CD8-positive, alpha-beta memory T cell (primary cell): ENCODE results near the gene AMMECR1. TPM values are rescaled to one million over a fixed set of nuclear protein-coding genes. Genes with fewer than 3 reads are reported as not detected.
"Not testable (repeated sequence)": the region's sequence is repeated elsewhere in the genome, so short reads cannot be mapped to it uniquely, and the experiment has no call there.

Experiments
- CTCF ChIA-PET: fragments of 350-600 bp; sonication (Branson Sonifier 250); formaldehyde crosslinking; loops from one replicate; lab custom pipeline; 2021; ENCODE audit warnings: antibody characterized with exemption; lab: Charles Lee
- POLR2A ChIA-PET: fragments of 350-600 bp; sonication (Branson Sonifier 250); formaldehyde crosslinking; loops from one replicate; lab custom pipeline; 2021; ENCODE audit warnings: antibody characterized with exemption; lab: Charles Lee
- DNase-seq, 5 donors: peaks; one replicate each; pipeline versions ENCODE4 v3.0.0 to v3.0.0-alpha.2; 2020 to 2022; ENCODE audit warnings: mixed read lengths in 1 of 5
- H3K27ac ChIP-seq: one replicate; pipeline ENCODE4 v1.7.0; 2013; ENCODE audit warnings: low read depth, mild to moderate bottlenecking, low read length, moderate library complexity
- H3K27me3 ChIP-seq: 2 replicates; pipeline ENCODE4 v1.7.0; 2013; ENCODE audit warnings: low read length, mild to moderate bottlenecking; ENCODE audit not compliant: insufficient read depth, poor library complexity, severe bottlenecking
- H3K36me3 ChIP-seq: 2 replicates; pipeline ENCODE4 v1.7.0; 2013; ENCODE audit warnings: mild to moderate bottlenecking, low read length, moderate library complexity; ENCODE audit not compliant: insufficient read depth
- H3K4me1 ChIP-seq: 2 replicates; pipeline ENCODE4 v1.7.0; 2013; ENCODE audit warnings: mild to moderate bottlenecking, low read length, moderate library complexity; ENCODE audit not compliant: insufficient read depth
- H3K4me3 ChIP-seq: 2 replicates; pipeline ENCODE4 v1.7.0; 2013; ENCODE audit warnings: mild to moderate bottlenecking, low read length
- H3K9me3 ChIP-seq: 2 replicates; pipeline ENCODE4 v1.7.0; 2013; ENCODE audit warnings: mild to moderate bottlenecking, low read length
- H3K27ac Mint-ChIP-seq, 8 donors: one replicate each; pipeline ENCODE4 v1.8.0; 2020 to 2021; ENCODE audit warnings: mixed read lengths in 8 of 8, mild to moderate bottlenecking in 6 of 8, inconsistent platforms in 3 of 8, moderate library complexity in 3 of 8
- H3K27me3 Mint-ChIP-seq, 2 donors: one replicate each; pipeline ENCODE4 v1.8.0; 2020 to 2021; ENCODE audit warnings: mixed read lengths in 2 of 2, mild to moderate bottlenecking in 1 of 2, moderate library complexity in 1 of 2
- H3K36me3 Mint-ChIP-seq, 3 donors: one replicate each; pipeline ENCODE4 v1.8.0; 2020 to 2021; ENCODE audit warnings: mixed read lengths in 3 of 3, inconsistent platforms in 1 of 3, mild to moderate bottlenecking in 1 of 3
- H3K4me1 Mint-ChIP-seq, 3 donors: one replicate each; pipeline ENCODE4 v1.8.0; 2020 to 2021; ENCODE audit warnings: mixed read lengths in 3 of 3, inconsistent platforms in 1 of 3, mild to moderate bottlenecking in 1 of 3
- H3K4me3 Mint-ChIP-seq, 7 donors: one replicate each; pipeline ENCODE4 v1.8.0; 2020 to 2021; ENCODE audit warnings: mixed read lengths in 7 of 7, mild to moderate bottlenecking in 6 of 7, moderate library complexity in 4 of 7, inconsistent platforms in 2 of 7
- H3K9me3 Mint-ChIP-seq, 5 donors: one replicate each; pipeline ENCODE4 v1.8.0; 2020 to 2022; ENCODE audit warnings: mixed read lengths in 5 of 5, mild to moderate bottlenecking in 3 of 5, moderate library complexity in 2 of 5, inconsistent platforms in 1 of 5
- polyA plus RNA-seq: library from polyadenylated mRNA; unstranded; fragments of 300-500 nt; fragmentation: Illumina TruSeq; gene quantifications from one replicate; pipeline ENCODE4 v1.2.3, GENCODE V29; 2021
- total RNA-seq, 2 experiments: library from RNA; stranded (reverse); gene quantifications; one replicate each; pipeline ENCODE4 v1.2.3, GENCODE V29; 2021

AMMECR1 gene
- total and polyA plus RNA-seq, 3 experiments from 2014 or later = 8.0 to 16.6 (median 16.3) TPM

GRCh38 chrX:110231485-110231884 is 86.4 kb downstream of the AMMECR1 start:
- H3K4me3 Mint-ChIP-seq, CTCF ChIA-PET, H3K27me3 Mint-ChIP-seq, H3K4me1 ChIP-seq, H3K27me3 ChIP-seq, POLR2A ChIA-PET, H3K36me3 ChIP-seq, DNase-seq, H3K4me3 ChIP-seq, H3K27ac ChIP-seq, H3K9me3 ChIP-seq: not testable (repeated sequence)
- H3K36me3 Mint-ChIP-seq = peaks cover 2 to 17% (median 9%) of the 10 kb centered on the region in 3 donors
- H3K9me3 Mint-ChIP-seq = peaks cover 0 to 31% (median 15%) of the 10 kb centered on the region in 5 donors
- H3K27ac Mint-ChIP-seq = peak overlapping the region in 2 of 8 donors; percentile 26 to 70
- H3K4me1 Mint-ChIP-seq = peaks cover 43 to 70% (median 47%) of the 10 kb centered on the region in 3 donors

DNA sequence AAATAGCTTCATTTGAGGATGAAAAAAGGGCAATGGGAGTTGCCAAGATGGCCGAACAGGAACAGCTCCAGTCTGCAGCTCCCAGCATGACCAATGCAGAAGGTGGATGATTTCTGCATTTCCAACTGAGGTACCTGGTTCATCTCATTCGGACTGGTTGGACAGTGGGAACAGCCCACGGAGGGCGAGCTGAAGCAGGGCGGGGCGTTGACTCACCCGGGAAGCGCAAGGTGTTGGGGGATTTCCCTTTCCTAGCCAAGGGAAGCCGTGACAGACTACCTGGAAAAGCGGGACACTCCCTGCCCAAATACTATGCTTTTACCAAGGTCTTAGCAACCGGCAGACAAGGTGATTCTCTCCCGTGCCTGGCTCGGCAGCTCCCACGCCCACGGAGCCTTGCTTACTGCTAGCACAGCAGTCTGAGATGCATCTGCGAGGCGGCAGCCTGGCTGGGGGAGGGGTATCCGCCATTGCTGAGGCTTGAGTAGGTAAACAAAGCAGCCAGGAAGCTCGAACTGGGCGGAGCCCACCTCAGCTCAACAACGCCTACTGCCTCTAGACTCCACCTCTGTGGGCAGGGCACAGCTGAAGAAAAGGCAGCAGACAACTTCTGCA is 88.3 kb downstream of the AMMECR1 start:
- H3K27me3 Mint-ChIP-seq, H3K36me3 ChIP-seq, H3K4me1 ChIP-seq, H3K27me3 ChIP-seq, H3K9me3 ChIP-seq: not testable (repeated sequence)
- H3K27ac Mint-ChIP-seq = peak overlapping the region; percentile 73 to 94 (median 88)
- ChIA-PET POLR2A (interaction anchor here (0.6 to 1.3 kb wide), 4 partner anchors 9 to 88 kb away, joined by 3 to 5 read pairs (median 4); partner anchors contain the start of gene AMMECR1), CTCF (interaction anchor here (1.3 to 1.5 kb wide), 2 partner anchors 9 to 37 kb away, joined by 3 to 5 read pairs; no protein-coding TSS in a partner anchor)
- peak overlapping the region; percentile 78 to 90 (median 85) for H3K4me3 Mint-ChIP-seq
- H3K36me3 Mint-ChIP-seq = peaks cover 2 to 17% (median 7%) of the 10 kb centered on the region in 3 donors
- H3K4me1 Mint-ChIP-seq = peaks cover 34 to 63% (median 42%) of the 10 kb centered on the region in 3 donors
- peak; percentile 38 to 85 (median 63) for DNase-seq
- peak overlapping the region; percentile 59 for H3K27ac ChIP-seq
- peak overlapping the region; percentile 51 for H3K4me3 ChIP-seq
- H3K9me3 Mint-ChIP-seq = peaks cover 0 to 27% (median 15%) of the 10 kb centered on the region in 5 donors

DNA sequence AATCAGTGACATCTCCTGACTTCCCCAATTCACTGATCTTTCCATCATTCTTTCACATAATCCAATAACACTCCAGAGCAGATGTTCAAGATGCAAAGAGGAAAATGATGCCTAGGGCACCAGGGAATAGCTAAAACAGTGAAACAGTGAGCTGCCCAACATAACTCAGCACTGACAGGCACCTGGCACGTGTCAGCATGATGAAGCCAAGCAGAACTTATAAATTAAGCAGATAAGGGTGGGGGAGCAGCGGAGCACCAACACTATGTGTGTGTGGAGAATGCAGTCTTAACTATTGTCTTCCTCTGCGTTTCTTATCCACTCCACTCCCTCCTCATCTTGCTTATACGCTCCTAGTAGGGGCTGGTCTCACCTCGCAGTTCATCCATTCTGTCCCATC is 89.4 kb downstream of the AMMECR1 start:
- Histone ChIP-seq H3K36me3 (no peaks in the 10 kb centered on the region), H3K27ac (peak overlapping the region; percentile 1), H3K4me1 (peaks cover 8% of the 10 kb centered on the region), H3K27me3 (no peaks in the 10 kb centered on the region), H3K9me3 (no peaks in the 10 kb centered on the region), H3K4me3 (no peak overlapping the region)
- Mint-ChIP-seq H3K36me3 (peaks cover 0 to 17% (median 7%) of the 10 kb centered on the region in 3 donors), H3K27me3 (no peaks in the 10 kb centered on the region), H3K4me3 (peak overlapping the region in 2 of 7 donors; percentile 15 to 40), H3K27ac (peak overlapping the region in 2 of 8 donors; percentile 10 to 89), H3K9me3 (peaks cover 0 to 23% (median 9%) of the 10 kb centered on the region in 5 donors), H3K4me1 (peaks cover 34 to 74% (median 47%) of the 10 kb centered on the region in 3 donors)
- no peak for DNase-seq
- POLR2A ChIA-PET = no interaction called here
- CTCF ChIA-PET = no interaction called here

DNA sequence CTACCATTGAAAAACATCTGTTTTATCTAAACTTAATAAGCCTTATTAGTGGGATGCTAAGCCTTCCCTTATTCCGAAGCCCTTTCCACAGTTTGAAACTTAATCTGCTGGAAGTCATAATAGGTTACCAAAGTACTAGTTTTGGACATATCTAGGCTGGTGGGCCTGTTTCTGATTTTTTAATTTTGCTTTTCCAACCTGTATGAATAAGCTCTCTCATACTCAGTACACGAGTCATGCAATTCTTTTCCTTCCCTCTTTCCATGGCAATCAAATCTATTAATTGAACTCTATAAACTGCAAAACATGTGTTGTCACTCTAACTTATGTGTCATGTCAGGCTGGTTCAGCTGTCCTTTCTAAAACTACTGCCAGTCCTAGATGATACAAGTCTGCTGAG is 91.0 kb downstream of the AMMECR1 start:
- Mint-ChIP-seq H3K27me3 (no peaks in the 10 kb centered on the region), H3K27ac (peak overlapping the region in 2 of 8 donors; percentile 1 to 15), H3K36me3 (peaks cover 0 to 7% (median 1%) of the 10 kb centered on the region in 3 donors), H3K4me3 (no peak overlapping the region), H3K4me1 (peaks cover 32 to 74% (median 47%) of the 10 kb centered on the region in 3 donors), H3K9me3 (peaks cover 0 to 17% (median 3%) of the 10 kb centered on the region in 5 donors)
- Histone ChIP-seq H3K4me1 (peaks cover 8% of the 10 kb centered on the region), H3K9me3 (no peaks in the 10 kb centered on the region), H3K27me3 (no peaks in the 10 kb centered on the region), H3K36me3 (no peaks in the 10 kb centered on the region), H3K27ac (no peak overlapping the region), H3K4me3 (no peak overlapping the region)
- DNase-seq = no peak
- ChIA-PET POLR2A (no interaction called here), CTCF (no interaction called here)

- no peaks in the 10 kb centered on the region for H3K36me3 Mint-ChIP-seq
- DNase-seq = no peak
- ChIA-PET CTCF (no interaction called here), POLR2A (no interaction called here)
- Histone ChIP-seq H3K9me3 (no peaks in the 10 kb centered on the region), H3K27ac (no peak overlapping the region), H3K4me1 (peaks cover 8% of the 10 kb centered on the region), H3K27me3 (no peaks in the 10 kb centered on the region), H3K4me3 (no peak overlapping the region), H3K36me3 (no peaks in the 10 kb centered on the region)
- H3K9me3 Mint-ChIP-seq = peaks cover 0 to 2% (median 0%) of the 10 kb centered on the region in 5 donors
- no peaks in the 10 kb centered on the region for H3K27me3 Mint-ChIP-seq
- H3K4me3 Mint-ChIP-seq = no peak overlapping the region
- peak overlapping the region in 2 of 8 donors; percentile 26 to 28 for H3K27ac Mint-ChIP-seq
- peaks cover 20 to 70% (median 35%) of the 10 kb centered on the region in 3 donors for H3K4me1 Mint-ChIP-seq
These were observed 92.8 kb downstream of the AMMECR1 start for GRCh38 chrX:110224926-110225617.

DNA sequence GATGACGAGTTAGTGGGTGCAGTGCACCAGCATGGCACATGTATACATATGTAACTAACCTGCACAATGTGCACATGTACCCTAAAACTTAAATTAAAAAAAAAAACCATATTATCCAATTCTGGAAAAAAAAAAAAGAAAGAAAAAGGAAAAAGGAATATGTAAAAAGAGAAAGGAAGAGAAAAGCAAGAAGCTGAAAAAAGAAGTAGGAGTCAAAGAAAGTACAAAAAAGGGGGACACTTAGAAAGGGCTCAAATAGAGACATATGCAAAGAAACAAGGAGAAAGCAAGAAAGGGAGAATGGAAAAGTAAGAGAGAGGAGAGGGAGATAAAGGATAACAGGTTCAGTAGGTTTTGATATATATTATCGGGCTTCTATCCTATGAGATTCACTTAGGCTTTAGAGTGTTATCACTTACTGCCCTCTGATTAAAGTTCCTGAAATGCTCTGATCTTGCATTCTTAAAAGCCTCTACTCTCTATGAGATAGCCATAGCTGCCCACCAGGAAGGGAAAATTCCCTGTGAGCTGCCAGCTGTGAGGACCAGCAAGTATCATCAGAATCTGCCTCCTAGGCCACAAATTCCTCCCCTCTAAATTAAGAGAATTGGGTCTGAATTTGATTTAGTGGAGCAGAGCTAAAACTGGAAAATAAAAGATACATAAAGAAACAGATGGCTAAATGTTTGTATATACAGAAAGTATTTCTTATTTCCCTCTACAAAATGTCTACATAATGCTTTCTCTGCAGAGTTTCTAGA is 95.2 kb downstream of the AMMECR1 start:
- no peak overlapping the region for H3K4me3 Mint-ChIP-seq
- Histone ChIP-seq H3K4me1 (peaks cover 3% of the 10 kb centered on the region), H3K36me3 (no peaks in the 10 kb centered on the region), H3K4me3 (no peak overlapping the region), H3K27ac (no peak overlapping the region), H3K9me3 (no peaks in the 10 kb centered on the region), H3K27me3 (no peaks in the 10 kb centered on the region)
- DNase-seq = no peak
- H3K27me3 Mint-ChIP-seq = no peaks in the 10 kb centered on the region
- peaks cover 8 to 70% (median 34%) of the 10 kb centered on the region in 3 donors for H3K4me1 Mint-ChIP-seq
- ChIA-PET CTCF (no interaction called here), POLR2A (no interaction called here)
- no peaks in the 10 kb centered on the region for H3K36me3 Mint-ChIP-seq
- H3K27ac Mint-ChIP-seq = peak overlapping the region in 1 of 8 donors; percentile 96
- H3K9me3 Mint-ChIP-seq = peaks cover 0 to 2% (median 0%) of the 10 kb centered on the region in 5 donors

DNA sequence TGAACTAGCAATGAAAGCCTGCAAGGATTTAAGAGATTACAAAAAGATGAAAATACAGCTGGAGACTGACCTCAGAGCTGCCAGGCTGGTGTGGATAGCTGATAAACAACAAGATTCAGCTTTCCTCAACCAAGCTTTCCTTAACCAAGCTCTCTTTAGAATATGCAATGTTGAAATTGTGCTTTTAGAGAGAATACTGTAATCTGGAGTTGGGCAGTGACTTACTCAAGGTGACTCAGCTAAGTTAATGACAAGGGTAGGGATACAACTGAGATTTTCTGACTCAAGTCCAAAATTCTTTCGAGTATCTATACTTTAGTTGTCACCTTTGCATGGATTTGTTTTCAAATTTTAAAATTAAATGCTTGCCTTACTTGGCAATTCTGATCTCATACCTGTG is 98.0 kb downstream of the AMMECR1 start:
- Mint-ChIP-seq H3K27me3 (no peaks in the 10 kb centered on the region), H3K36me3 (peaks cover 0 to 7% (median 3%) of the 10 kb centered on the region in 3 donors), H3K4me3 (no peak overlapping the region), H3K27ac (peak overlapping the region in 1 of 8 donors; percentile 10), H3K4me1 (peaks cover 20 to 74% (median 41%) of the 10 kb centered on the region in 3 donors), H3K9me3 (peaks cover 0 to 2% (median 0%) of the 10 kb centered on the region in 5 donors)
- ChIA-PET POLR2A (no interaction called here), CTCF (no interaction called here)
- Histone ChIP-seq H3K4me3 (no peak overlapping the region), H3K9me3 (no peaks in the 10 kb centered on the region), H3K27ac (no peak overlapping the region), H3K36me3 (no peaks in the 10 kb centered on the region), H3K4me1 (peaks cover 10% of the 10 kb centered on the region), H3K27me3 (no peaks in the 10 kb centered on the region)
- DNase-seq = no peak
